Measurements from ENCODE around the gene TTC34.

DNA sequence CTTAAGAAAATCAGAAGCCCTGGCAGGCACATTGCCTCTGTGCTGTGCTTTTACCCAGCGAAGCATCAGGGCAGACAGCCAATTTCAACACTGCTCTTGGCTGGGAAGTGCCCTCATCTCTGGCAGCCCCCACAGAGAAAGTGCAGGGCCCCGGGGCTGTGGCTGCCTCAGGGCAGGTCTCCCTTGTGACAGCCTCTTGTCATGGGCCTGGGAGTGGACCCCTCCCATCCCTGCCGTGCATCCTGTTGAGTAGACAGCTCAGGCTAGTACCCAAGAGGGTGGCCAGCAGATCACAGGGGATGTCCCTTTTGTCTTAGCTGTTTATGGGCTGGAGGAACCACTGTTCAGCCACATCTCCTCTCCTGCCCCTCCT, 23.3 kb downstream of the TTC34 start:
- TF ChIP-seq EZH2phosphoT487 (IDR thresholded peaks at IDR 0.05; ENCODE audit: unreplicated experiment): no peak
- no peak for TF ChIP-seq EZH2 (IDR thresholded peaks at IDR 0.05; ENCODE audit: low read depth, unreplicated experiment)
- no peak for TF ChIP-seq CREB1 (CRISPR knock-in tag; IDR thresholded peaks at IDR 0.05; ENCODE audit: low read depth)
- TF ChIP-seq CTCF (conservative IDR thresholded peaks at IDR 0.05; ENCODE audit: low read depth in 2 of 2): no peak
